Non-pigmented ciliary epithelial cell (primary cell): ENCODE results near the gene LMO4.

ENCODE experiments used
- DNase-seq: peaks from one replicate; pipeline ENCODE4 v3.0.0-alpha.2; 2010; ENCODE audit warnings: low read depth

Gene LMO4

DNA sequence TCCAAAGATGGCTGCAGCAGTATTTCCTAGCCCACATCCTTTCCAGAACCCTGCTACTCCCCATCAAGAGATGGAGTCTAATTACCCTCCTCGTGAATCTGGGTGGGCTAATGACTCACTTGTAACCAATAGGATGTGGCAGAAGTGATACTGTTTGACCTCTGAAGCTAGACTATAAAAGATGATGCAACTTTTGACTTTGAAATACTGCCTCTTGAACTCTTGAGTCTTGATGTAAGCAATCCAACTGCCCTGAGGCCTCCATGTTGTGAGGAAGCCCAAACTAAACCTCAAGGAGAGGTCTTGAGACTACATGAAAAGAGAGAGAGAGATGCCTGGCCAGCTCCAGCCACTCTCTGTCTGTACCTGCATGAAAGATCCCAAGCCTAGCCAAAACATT lies 29.5 kb downstream of the LMO4 start:
- no peak for DNase-seq

DNA sequence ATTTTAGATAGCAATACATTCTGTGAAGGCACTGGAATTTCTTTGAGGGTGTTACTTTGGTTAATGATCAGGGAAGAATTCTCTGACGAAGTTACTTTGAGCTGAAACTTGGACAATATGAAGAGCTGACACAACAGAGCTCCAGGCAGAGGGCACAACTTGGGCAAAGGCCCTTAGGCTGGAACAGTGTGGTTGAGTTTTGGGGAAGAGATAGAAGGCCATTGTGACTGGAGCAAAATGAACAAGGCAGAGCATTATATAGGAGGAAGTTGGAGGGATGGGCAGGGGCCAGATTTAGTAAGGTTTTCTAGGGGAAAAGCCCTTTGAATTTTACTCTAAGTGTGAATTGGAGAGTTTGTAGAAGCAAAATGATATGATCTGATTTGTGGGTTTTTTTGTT lies 30.9 kb downstream of the LMO4 start:
- no peak for DNase-seq

DNA sequence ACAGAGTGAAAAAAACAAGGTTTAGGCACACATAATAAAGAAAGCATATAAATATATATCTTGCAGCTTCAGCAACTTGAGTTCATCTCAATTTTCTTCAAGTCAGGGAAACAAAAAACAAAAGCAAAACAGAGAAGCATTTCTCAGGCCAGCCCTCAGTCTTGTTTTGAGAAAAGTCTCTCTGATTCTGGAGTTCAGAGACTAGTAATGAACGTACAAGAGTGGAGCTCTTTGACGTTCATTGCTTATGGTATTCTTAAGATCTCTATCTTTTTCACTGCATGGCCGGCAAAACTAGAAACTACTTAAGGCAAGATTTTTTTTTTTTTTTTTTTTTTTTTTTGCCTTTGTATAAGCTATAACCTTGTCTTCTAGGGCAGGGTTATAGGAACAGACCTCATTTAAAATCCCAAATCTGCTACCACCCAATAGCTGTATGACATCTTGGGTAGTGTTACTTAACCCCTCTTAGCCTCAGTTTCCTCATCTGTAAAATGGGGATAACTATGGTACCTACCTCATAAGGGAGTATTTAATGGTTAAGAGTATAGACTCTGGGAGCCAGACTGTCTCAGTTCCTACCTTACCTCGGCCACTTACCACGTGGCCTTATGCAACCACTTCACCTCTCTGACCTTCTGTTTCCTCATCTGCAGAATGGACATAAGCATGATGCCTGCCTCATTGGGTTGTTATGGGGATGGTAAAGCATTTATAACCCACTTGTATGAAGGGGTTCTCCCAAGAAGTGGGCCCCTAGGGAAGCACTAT lies 33.6 kb downstream of the LMO4 start:
- DNase-seq, result no peak

DNA sequence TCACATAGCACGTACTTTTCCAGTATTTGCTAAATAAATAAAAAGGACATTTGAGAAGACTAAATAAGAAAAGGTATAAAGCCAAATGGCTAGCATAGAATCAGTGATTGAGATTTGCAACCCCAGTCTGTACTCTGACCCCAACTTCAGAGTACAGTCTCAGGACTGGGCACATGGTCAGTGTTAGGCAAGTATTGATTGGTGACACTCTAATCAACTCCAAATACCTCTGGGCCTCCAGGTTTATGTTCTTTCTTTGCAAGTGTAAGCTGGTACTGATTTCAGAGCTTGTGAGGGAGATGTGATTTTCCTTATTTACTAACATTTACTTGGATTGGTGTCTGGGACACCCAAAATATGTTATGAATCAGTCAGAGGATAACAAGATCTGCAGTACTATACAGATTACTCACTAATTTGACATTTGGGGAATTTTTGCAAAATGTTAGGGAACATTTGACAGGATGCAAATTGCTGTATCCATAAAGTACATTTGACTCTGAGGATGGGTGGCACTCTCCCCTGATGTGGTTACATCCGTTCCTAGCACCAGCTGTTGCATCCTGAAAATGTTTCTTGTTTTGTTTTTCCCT lies 34.2 kb downstream of the LMO4 start:
- no peak for DNase-seq

DNA sequence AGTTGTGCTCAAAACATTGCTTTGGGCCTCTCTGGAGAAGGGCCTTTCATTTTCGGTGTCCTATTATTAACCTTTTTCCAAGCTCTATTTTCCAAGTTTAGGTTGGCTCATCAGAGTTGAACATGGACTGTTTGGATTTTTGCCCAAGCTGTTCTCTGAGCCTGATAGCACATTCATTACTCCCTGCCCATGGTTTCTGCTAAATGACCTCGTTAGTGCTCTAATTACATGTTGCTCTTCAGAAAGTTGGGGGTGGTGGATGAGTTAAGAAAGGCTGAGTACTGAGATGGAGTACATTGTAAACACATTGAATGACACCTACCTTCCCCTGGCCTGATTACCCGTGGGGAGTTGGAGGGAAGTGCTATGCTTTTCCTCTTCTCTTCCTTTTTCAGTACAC lies 38.9 kb downstream of the LMO4 start:
- DNase-seq, result no peak

DNA sequence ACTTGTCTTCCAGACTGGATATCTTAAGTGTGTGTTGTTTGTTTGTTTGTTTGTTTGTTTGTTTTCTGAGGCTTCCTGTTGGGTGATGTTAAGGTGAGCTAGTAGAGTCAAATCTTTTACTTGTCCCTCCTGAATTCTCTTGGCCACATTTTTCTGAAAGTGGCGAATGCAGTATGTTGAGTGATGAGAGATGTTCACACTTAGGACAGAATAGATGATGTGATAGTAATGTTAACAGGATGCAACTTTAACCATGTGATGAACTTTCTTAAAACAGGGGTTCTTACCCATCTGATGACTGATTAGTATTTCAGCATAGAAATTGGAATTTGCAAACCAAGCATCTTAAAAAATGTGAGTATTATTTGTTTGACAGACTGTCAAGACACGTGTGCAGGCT lies 40.2 kb downstream of the LMO4 start:
- DNase-seq, result no peak

DNA sequence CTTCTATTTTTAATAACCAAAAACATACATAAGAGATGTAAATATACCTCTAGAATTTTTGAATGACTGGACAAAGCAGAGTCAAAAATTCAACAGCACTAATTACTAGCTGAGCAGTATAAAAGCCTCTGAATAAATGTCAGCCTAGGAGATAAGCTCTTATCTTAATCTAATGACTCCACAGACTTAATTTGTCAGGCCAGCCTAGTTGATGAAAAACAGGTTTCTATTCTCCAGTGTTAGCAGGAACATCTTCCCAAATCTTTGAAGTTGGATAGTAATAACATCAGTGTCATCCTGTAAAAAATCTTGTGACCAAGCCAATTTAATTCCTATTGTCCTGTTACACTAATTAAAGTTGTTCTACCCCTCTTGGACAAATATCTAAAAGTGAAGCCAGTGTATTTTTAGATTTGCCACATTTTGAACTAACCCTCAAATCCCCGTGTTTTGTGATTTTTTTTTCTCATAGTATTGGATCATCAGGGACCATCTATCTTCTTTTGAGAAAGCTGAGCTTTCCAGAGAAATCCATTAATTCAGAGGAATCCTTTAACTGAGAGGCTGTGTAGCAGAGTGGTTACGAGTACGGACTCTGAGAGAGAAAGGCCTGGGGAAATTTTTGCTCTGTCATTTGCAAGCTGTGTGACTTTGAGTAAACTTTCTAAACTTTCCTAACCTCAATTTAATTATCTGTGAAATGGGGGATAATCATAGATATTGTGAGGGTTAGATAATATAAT lies 41.2 kb downstream of the LMO4 start:
- DNase-seq, result no peak

DNA sequence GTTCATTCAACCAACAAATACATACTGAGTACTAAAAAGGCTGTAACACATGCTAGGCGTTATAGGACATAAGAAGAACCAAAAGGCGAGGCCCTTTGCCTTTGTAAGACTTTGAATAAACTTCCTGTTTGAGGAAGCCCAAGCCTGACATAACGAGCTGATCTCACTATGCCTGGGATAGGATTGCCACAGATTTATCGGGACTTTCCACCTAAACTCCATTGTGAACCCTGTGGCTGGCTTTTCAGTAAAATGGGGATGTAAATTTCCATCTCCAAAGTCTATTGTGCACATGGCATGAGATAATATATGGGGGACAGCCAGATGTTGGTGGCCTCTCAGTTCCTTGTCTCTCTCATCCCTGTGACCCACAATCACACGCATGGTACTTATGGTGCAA lies 41.9 kb downstream of the LMO4 start:
- no peak for DNase-seq

DNA sequence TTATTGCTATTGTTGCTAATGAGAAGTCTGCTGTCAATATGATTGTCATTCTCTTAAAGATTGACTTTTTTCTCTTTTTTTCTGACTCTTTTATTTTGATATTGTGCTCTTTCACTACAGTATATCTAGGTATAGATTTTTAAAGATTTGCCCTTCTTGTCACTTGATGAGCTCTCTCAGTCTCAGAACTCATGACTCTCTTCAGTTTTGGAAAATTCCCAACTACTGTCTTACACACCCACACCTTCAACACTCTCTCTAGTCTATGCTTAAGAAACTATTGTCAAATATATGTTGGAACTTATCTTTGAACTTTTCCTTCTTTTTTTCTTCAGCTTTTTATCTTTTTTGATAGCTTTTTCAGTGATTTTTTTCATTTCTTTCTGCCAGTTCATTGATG lies 50.6 kb downstream of the LMO4 start:
- no peak for DNase-seq

DNA sequence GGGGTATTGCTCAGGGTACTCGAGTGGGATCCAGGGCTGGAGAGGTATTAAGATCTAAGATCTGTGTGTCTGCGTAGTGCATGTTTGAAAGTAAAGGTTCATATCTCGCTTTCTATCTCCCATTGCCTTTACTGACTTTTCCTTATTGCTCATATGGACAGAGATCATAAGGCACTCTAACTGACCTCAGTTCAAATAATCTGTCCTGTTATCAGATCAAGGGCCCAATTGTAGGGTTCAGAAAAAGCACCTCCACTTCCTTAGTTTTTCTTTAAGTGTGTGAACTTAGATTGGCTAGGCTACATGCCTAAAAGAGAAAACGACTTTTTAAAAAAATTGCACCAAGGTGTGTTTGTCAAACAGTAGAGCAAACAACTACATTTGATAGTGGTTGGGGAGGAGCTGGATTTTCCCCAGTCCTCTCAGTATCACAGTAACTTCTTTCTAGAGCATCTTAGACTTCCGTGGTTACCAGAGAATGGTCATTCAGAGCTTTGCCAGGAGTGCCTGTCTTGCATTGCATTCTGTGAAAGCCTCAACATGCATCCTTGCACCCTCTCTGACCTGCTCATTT lies 57.6 kb downstream of the LMO4 start:
- DNase-seq, result no peak

DNA sequence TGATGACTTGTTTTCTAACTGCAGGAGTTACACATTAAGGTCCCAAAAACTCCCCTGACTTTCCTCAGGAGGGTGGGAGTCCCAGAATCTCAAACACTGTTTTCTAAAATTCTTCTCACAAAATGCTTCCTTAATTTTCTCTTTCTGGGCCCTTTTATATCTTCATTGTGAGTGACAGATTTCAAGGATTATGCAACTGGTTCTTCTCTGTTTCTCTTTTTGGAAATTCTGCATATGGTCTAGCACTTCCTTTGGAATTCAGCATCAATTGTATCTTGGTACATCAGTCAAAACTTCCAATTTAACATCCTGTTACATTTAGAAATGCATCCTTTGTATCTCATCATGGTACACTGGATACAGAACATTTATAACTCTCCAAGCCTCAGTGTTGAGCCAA lies 59.7 kb downstream of the LMO4 start:
- no peak for DNase-seq

DNA sequence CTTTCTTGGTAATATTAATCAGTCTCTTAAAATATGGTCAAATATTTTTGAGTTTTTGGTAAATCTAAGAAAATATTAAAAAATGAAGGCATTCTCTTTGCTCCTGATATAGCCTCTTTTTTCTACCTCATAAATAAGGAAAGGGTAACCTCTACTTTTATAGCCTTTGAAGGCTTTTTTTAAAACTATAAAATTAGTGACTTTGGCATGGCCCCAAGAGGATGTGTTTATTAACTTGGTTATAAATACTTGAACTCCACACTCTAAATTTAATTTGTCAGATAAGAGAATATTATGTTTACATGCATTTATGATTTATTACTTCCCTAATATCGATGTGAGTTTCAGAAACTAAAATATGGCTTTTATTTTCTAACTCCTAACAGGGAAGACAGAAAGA lies 60.3 kb downstream of the LMO4 start:
- no peak for DNase-seq

DNA sequence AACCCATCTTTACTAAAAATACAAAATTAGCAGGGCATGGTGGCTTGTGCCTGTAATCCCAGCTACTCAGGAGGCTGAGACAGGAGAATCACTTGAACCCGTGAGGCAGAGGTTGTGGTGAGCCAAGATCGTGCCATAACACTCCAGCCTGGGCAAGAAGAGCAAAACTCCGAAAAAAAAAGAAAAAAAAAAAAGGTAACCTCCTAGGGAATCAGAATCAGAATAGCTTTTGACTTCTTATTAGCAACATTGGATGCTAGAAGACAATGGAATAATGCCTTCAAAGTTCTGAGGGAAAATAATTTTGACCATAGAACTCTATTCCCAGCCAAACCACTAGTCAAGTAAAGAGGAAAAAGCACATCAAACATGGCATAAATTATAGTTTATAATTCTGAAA lies 60.9 kb downstream of the LMO4 start:
- no peak for DNase-seq

DNA sequence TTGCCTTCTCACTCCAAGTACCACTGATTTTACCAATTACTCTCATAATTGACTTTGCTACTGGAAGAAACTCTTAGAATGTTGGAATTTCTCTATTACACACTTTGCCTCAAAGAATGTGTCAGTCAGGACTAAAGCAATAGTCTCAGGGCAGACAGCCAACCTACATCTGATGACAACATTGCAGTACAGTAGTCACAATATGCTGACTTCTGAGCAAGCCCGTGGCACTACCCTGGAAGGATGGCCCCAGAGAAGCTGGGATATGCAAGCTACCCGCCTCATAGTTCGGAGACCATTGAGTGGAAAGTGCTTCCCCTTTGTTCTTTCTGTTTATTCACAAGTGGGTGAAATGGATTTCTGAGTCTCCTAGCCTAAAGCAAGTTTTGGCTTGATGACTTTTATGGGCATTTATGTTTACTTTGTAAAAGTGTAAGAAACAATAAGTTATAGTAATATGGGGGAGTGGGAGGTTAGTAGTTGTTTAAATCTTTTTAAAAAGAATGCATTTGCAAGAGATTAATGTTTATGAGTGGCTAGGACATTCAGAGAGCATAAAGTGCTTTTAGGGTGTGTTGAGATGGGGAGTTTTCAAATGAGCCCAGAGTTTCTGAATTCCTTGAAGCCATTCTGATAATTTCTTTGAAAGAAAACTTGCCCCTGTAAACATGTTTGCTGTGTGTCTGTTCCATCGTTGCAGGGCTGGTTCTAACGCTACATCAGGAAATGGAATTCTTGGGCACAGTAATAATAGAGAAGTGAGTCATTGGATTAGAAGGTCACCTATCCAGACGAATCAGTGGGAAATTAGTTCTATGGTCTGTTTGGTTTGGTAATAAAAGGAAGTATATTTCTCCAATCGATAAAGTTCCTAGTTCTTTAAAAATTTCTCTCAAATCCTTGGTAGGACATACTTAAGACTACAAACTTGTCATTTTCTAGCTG lies 63.8 kb downstream of the LMO4 start:
- DNase-seq, result peak; percentile 36

DNA sequence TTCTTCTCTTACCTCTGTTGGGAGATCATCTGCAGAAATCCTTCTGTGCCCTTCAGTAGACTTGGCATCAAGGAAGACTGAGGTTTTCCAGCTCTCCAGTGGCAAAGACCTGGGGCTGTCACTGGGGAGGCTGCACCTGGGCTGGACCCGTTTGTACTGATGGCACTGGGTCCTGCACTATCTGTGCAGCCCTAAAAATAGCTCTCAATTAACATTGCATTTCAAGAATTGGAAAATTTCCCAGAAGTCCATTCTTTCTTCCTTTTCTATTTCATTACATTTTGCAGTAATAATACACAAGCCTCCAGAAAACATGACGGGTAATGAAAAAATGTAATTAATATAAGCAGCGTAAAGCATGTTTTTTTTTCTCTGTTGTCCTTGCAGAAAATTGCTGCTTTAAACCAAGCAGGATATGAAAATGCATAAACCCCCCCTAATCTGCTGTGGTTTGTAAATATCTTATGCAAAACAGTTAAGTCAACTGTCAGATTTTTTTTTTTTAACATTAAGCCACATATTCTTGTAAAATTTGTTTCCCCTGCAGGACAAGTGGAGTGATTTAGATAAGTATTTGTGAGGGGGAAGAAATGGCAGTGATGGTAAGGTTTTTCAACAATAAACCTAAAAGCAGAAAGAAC lies 64.9 kb downstream of the LMO4 start:
- DNase-seq, result no peak

DNA sequence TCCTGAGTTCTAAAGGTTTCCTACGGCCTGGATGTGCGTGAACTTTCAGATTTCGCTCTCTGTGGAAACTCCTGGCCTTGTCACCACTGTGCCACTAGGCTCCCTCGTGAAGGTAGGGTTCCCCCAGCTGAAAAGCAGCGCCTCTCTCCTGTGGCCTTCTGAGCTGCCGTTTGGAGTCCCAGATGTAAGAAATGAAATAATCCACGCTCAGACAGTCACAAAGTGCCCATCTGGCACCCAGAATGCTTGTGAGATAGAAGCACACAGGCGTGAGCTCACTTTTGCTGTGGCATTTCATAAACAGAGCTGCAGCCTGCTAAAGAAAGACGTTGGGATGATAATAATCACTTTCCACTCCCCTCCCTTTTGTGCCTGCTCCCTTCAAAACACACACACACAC lies 65.8 kb downstream of the LMO4 start:
- DNase-seq, result no peak

DNA sequence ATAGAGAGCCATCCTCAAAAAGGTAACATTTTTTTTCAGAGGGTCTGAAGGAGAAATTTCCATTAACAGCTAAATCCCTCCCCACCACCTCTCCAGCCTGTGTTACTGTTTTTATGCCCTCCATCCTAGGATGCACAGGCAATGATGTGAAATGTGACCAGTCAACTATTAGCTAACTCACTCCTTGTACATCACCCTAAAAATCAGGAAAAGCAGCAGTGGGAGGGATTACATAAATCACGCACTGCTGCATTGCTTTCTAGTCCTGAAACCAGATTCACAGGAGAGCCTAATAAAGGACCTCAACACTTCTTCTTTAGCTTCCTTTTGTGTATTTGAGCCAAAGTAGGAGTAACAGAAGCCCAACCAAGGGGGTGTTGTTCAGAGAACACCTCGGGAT lies 66.3 kb downstream of the LMO4 start:
- DNase-seq, result no peak
